K562 (cell line): ENCODE measurements around the gene NRARP. TPM values are rescaled to one million over a fixed set of nuclear protein-coding genes. Genes with fewer than 3 reads are reported as not detected.
A peak's percentile ranks its signal among the peaks of the same experiment; 100 is the strongest.

Experiments used
- CXXC5 ChIP-seq: fragments of 250-450 bp; sonication (Bioruptor Pico); IDR thresholded peaks from 2 replicates; pipeline ENCODE4 v1.8.0; 2022; ENCODE audit warnings: inconsistent platforms, mild to moderate bottlenecking, moderate library complexity
- POLR2H ChIP-seq: IDR thresholded peaks from 2 replicates; pipeline ENCODE4 v1.6.1; 2016; ENCODE audit warnings: missing genetic modification characterization, low read depth, mild to moderate bottlenecking, control low read depth, missing compliant biosample characterization, moderate library complexity
- RB1 ChIP-seq: fragments of 450-650 bp; IDR thresholded peaks from 2 replicates; pipeline ENCODE4 v1.6.1; 2017; ENCODE audit warnings: low read depth, mild to moderate bottlenecking
- ZNF263 ChIP-seq: sonication (generic); formaldehyde crosslinking; IDR thresholded peaks from 2 replicates; pipeline ENCODE4 v1.8.0; 2022; ENCODE audit warnings: mild to moderate bottlenecking, missing genetic modification reagents, borderline replicate concordance
- polyA plus RNA-seq, 8 experiments: library from polyadenylated mRNA; depleted of rRNA in 4 of 8; stranded (reverse) in 5 of 8; unstranded in 3 of 8; fragments of >200 nt; fragmentation: Nextera tagmentation in 2 of 8; fragmentation: Illumina TruSeq in 1 of 8; extraction: Ambion mirVana in 2 of 8; extraction: Trizol in 1 of 8; gene quantifications; 2 replicates each; pipeline versions ENCODE4 v1.2.1 to v1.2.3, GENCODE V29; 2011 to 2014; ENCODE audit warnings: inconsistent platforms in 1 of 8, missing spikeins in 1 of 8
- total RNA-seq, 7 experiments: library from RNA; depleted of rRNA in 6 of 7; stranded (reverse); fragments of >200 nt in 6 of 7; fragmentation: Illumina TruSeq in 2 of 7; extraction: Trizol in 2 of 7; gene quantifications; 2 replicates each; pipeline versions ENCODE4 v1.2.1 to v1.2.3, GENCODE V29; 2011 to 2021; ENCODE audit warnings: low replicate concordance in 1 of 7
- TF ChIP-seq, protein P1 (sequence below): fragments of 450-650 bp; IDR thresholded peaks from 2 replicates; pipeline ENCODE4 v1.6.1; 2018; ENCODE audit not compliant: partially characterized antibody
- TF ChIP-seq, protein P2 (sequence below): sonication (generic); formaldehyde crosslinking; IDR thresholded peaks from 2 replicates; pipeline ENCODE4 v1.8.0; 2023; ENCODE audit warnings: missing genetic modification reagents, mild to moderate bottlenecking, borderline replicate concordance
- TF ChIP-seq, protein P3 (sequence below): sonication (generic); formaldehyde crosslinking; IDR thresholded peaks from 2 replicates; pipeline ENCODE4 v1.8.0; 2023; ENCODE audit warnings: mild to moderate bottlenecking, missing genetic modification reagents
- TF ChIP-seq, protein P4 (sequence below), 2 experiments: fragments of 450-650 bp in 1 of 2; IDR thresholded peaks; 2 replicates each; pipeline ENCODE4 v1.6.1; 2011 to 2017; ENCODE audit warnings: low read depth in 2 of 2, antibody characterized with exemption in 1 of 2, borderline replicate concordance in 1 of 2, low read length in 1 of 2, mild to moderate bottlenecking in 1 of 2, mixed read lengths in 1 of 2; ENCODE audit not compliant: control insufficient read depth in 1 of 2

Gene NRARP
- total and polyA plus RNA-seq, 9 of the 15 experiments (the other 6 are each of a cell fraction or from before 2014, with no cell fraction given): 2.0 to 24.5 (median 7.2) TPM; not detected in 2

DNA sequence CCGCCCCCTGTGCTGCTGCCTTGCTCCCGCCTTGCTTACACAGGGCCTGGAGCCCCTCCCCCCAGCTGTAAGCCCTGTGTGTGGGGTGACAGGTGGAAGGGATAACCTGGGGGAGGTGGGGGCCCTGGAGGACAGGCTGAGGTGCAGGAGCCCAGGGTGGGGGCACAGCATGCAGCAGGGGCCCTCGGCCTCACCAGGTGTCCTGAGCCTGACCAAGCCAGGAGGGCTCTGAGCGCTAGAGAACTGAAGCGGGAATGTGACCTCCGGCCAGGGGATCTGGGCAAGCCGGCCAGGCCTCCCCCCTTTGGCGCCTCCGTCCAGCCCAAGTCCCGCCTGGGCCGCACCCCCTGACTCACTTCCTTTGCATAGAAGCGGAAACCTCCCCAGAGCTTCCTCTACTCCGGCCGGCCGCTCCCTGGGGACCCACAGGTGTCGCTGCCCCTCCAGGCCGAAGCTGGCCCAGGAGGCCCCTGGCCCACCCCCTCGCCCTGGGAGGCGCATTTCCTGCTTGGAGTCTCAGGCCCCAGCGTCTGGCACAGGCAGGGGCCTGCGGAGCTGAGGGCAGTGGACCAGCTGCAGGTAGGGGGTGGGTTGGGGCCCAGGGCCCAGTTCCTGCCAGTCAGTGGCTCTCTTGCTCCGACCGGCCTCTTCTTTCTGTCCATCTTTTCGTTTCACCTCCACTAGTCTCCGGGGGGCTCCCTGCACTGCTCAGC, 24.6 kb downstream of the NRARP start, which contains the start of gene TOR4A (continued):
- TF ChIP-seq, protein P1, sequence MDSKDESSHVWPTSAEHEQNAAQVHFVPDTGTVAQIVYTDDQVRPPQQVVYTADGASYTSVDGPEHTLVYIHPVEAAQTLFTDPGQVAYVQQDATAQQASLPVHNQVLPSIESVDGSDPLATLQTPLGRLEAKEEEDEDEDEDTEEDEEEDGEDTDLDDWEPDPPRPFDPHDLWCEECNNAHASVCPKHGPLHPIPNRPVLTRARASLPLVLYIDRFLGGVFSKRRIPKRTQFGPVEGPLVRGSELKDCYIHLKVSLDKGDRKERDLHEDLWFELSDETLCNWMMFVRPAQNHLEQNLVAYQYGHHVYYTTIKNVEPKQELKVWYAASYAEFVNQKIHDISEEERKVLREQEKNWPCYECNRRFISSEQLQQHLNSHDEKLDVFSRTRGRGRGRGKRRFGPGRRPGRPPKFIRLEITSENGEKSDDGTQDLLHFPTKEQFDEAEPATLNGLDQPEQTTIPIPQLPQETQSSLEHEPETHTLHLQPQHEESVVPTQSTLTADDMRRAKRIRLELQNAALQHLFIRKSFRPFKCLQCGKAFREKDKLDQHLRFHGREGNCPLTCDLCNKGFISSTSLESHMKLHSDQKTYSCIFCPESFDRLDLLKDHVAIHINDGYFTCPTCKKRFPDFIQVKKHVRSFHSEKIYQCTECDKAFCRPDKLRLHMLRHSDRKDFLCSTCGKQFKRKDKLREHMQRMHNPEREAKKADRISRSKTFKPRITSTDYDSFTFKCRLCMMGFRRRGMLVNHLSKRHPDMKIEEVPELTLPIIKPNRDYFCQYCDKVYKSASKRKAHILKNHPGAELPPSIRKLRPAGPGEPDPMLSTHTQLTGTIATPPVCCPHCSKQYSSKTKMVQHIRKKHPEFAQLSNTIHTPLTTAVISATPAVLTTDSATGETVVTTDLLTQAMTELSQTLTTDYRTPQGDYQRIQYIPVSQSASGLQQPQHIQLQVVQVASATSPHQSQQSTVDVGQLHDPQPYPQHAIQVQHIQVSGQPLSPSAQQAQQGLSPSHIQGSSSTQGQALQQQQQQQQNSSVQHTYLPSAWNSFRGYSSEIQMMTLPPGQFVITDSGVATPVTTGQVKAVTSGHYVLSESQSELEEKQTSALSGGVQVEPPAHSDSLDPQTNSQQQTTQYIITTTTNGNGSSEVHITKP: peak; percentile 93
- TF ChIP-seq CXXC5 (CRISPR knock-in tag) (peak; percentile 61), ZNF263 (CRISPR knock-in tag) (no peak), POLR2H (tag) (peak; percentile 84), RB1 (peak; percentile 40)
- TF ChIP-seq, protein P2, sequence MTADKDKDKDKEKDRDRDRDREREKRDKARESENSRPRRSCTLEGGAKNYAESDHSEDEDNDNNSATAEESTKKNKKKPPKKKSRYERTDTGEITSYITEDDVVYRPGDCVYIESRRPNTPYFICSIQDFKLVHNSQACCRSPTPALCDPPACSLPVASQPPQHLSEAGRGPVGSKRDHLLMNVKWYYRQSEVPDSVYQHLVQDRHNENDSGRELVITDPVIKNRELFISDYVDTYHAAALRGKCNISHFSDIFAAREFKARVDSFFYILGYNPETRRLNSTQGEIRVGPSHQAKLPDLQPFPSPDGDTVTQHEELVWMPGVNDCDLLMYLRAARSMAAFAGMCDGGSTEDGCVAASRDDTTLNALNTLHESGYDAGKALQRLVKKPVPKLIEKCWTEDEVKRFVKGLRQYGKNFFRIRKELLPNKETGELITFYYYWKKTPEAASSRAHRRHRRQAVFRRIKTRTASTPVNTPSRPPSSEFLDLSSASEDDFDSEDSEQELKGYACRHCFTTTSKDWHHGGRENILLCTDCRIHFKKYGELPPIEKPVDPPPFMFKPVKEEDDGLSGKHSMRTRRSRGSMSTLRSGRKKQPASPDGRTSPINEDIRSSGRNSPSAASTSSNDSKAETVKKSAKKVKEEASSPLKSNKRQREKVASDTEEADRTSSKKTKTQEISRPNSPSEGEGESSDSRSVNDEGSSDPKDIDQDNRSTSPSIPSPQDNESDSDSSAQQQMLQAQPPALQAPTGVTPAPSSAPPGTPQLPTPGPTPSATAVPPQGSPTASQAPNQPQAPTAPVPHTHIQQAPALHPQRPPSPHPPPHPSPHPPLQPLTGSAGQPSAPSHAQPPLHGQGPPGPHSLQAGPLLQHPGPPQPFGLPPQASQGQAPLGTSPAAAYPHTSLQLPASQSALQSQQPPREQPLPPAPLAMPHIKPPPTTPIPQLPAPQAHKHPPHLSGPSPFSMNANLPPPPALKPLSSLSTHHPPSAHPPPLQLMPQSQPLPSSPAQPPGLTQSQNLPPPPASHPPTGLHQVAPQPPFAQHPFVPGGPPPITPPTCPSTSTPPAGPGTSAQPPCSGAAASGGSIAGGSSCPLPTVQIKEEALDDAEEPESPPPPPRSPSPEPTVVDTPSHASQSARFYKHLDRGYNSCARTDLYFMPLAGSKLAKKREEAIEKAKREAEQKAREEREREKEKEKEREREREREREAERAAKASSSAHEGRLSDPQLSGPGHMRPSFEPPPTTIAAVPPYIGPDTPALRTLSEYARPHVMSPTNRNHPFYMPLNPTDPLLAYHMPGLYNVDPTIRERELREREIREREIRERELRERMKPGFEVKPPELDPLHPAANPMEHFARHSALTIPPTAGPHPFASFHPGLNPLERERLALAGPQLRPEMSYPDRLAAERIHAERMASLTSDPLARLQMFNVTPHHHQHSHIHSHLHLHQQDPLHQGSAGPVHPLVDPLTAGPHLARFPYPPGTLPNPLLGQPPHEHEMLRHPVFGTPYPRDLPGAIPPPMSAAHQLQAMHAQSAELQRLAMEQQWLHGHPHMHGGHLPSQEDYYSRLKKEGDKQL (CRISPR knock-in tag): no peak
- TF ChIP-seq, protein P3, sequence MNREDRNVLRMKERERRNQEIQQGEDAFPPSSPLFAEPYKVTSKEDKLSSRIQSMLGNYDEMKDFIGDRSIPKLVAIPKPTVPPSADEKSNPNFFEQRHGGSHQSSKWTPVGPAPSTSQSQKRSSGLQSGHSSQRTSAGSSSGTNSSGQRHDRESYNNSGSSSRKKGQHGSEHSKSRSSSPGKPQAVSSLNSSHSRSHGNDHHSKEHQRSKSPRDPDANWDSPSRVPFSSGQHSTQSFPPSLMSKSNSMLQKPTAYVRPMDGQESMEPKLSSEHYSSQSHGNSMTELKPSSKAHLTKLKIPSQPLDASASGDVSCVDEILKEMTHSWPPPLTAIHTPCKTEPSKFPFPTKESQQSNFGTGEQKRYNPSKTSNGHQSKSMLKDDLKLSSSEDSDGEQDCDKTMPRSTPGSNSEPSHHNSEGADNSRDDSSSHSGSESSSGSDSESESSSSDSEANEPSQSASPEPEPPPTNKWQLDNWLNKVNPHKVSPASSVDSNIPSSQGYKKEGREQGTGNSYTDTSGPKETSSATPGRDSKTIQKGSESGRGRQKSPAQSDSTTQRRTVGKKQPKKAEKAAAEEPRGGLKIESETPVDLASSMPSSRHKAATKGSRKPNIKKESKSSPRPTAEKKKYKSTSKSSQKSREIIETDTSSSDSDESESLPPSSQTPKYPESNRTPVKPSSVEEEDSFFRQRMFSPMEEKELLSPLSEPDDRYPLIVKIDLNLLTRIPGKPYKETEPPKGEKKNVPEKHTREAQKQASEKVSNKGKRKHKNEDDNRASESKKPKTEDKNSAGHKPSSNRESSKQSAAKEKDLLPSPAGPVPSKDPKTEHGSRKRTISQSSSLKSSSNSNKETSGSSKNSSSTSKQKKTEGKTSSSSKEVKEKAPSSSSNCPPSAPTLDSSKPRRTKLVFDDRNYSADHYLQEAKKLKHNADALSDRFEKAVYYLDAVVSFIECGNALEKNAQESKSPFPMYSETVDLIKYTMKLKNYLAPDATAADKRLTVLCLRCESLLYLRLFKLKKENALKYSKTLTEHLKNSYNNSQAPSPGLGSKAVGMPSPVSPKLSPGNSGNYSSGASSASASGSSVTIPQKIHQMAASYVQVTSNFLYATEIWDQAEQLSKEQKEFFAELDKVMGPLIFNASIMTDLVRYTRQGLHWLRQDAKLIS: peak; percentile 51; the same call in 1 of the 2 replicates
- TF ChIP-seq, protein P4, sequence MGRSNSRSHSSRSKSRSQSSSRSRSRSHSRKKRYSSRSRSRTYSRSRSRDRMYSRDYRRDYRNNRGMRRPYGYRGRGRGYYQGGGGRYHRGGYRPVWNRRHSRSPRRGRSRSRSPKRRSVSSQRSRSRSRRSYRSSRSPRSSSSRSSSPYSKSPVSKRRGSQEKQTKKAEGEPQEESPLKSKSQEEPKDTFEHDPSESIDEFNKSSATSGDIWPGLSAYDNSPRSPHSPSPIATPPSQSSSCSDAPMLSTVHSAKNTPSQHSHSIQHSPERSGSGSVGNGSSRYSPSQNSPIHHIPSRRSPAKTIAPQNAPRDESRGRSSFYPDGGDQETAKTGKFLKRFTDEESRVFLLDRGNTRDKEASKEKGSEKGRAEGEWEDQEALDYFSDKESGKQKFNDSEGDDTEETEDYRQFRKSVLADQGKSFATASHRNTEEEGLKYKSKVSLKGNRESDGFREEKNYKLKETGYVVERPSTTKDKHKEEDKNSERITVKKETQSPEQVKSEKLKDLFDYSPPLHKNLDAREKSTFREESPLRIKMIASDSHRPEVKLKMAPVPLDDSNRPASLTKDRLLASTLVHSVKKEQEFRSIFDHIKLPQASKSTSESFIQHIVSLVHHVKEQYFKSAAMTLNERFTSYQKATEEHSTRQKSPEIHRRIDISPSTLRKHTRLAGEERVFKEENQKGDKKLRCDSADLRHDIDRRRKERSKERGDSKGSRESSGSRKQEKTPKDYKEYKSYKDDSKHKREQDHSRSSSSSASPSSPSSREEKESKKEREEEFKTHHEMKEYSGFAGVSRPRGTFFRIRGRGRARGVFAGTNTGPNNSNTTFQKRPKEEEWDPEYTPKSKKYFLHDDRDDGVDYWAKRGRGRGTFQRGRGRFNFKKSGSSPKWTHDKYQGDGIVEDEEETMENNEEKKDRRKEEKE (IDR thresholded peaks at IDR 0.05; ENCODE audit: borderline replicate concordance in 1 of 2, control insufficient read depth in 1 of 2, low read depth in 2 of 2, low read length in 1 of 2): peak in 1 of 2 experiments; percentile 62; a peak in 1 of 4 replicates
